MM.1S (cell line): ENCODE results near the gene CNTN5.

ENCODE experiments used
- DNase-seq: peaks from one replicate; pipeline ENCODE4 v3.0.0-alpha.2; 2015
- H2AFZ ChIP-seq: fragments of 300-600 bp; sonication (generic); 2 replicates; pipeline ENCODE4 v1.6.0; 2016; ENCODE audit warnings: antibody characterized with exemption, low read length
- H3F3A ChIP-seq: fragments of 300-600 bp; sonication (generic); 2 replicates; pipeline ENCODE4 v1.6.1; 2016; ENCODE audit warnings: mild to moderate bottlenecking, antibody characterized with exemption, low read length, moderate library complexity, mixed read lengths; ENCODE audit not compliant: insufficient read depth
- H3K27ac ChIP-seq: fragments of 300-600 bp; sonication (generic); 2 replicates; pipeline ENCODE4 v1.5.1; 2016; ENCODE audit warnings: mild to moderate bottlenecking, low read length
- H3K27me3 ChIP-seq: fragments of 300-600 bp; sonication (generic); replicated peaks from 2 replicates; pipeline ENCODE4 v1.6.0; 2016; ENCODE audit warnings: low read length; ENCODE audit not compliant: insufficient read depth
- H3K36me3 ChIP-seq: fragments of 300-600 bp; sonication (generic); replicated peaks from 2 replicates; pipeline ENCODE4 v1.6.1; 2016; ENCODE audit warnings: mild to moderate bottlenecking, low read length, mixed read lengths; ENCODE audit not compliant: insufficient read depth
- H3K4me1 ChIP-seq: fragments of 300-600 bp; sonication (generic); 2 replicates; pipeline ENCODE4 v1.6.1; 2016; ENCODE audit warnings: low read length, mixed read lengths
- H3K4me2 ChIP-seq: fragments of 300-600 bp; sonication (generic); 2 replicates; pipeline ENCODE4 v1.6.0; 2016; ENCODE audit warnings: low read depth, low read length
- H3K4me3 ChIP-seq: fragments of 300-600 bp; sonication (generic); 2 replicates; pipeline ENCODE4 v1.5.1; 2016; ENCODE audit warnings: low read length, mixed read lengths
- H3K79me2 ChIP-seq: fragments of 300-600 bp; sonication (generic); 2 replicates; pipeline ENCODE4 v1.6.1; 2016; ENCODE audit warnings: mixed run types, low read length, mixed read lengths
- H3K9ac ChIP-seq: fragments of 300-600 bp; sonication (generic); 2 replicates; pipeline ENCODE4 v1.6.1; 2016; ENCODE audit warnings: low read length, mixed read lengths
- H3K9me2 ChIP-seq: fragments of 300-600 bp; sonication (generic); replicated peaks from 2 replicates; pipeline ENCODE4 v1.6.1; 2016; ENCODE audit warnings: mild to moderate bottlenecking, low read length, mixed read lengths; ENCODE audit not compliant: insufficient read depth
- H3K9me3 ChIP-seq: fragments of 300-600 bp; sonication (generic); replicated peaks from 2 replicates; pipeline ENCODE4 v1.6.1; 2016; ENCODE audit warnings: mild to moderate bottlenecking, low read length, mixed read lengths; ENCODE audit not compliant: insufficient read depth
- H4K20me1 ChIP-seq: fragments of 300-600 bp; sonication (generic); 2 replicates; pipeline ENCODE4 v1.6.1; 2016; ENCODE audit warnings: mild to moderate bottlenecking, low read length, moderate library complexity, mixed read lengths; ENCODE audit not compliant: insufficient read depth
- CTCF ChIP-seq: fragments of 300-600 bp; sonication (generic); IDR thresholded peaks from 2 replicates; pipeline ENCODE4 v1.5.1; 2016; ENCODE audit warnings: antibody characterized with exemption, low read length, mixed read lengths
- EZH2 ChIP-seq: fragments of 300-600 bp; sonication (generic); optimal IDR thresholded peaks from 2 replicates; pipeline ENCODE3; 2017; ENCODE audit warnings: low read depth, mild to moderate bottlenecking, antibody characterized with exemption, low read length, mixed read lengths
- EZH2phosphoT487 ChIP-seq: fragments of 300-600 bp; sonication (generic); IDR thresholded peaks from 2 replicates; pipeline ENCODE4 v1.6.1; 2018; ENCODE audit warnings: antibody characterized with exemption, low read length

Gene CNTN5

GRCh38 chr11:99199341-99199740 lies 178.6 kb downstream of the CNTN5 start:
- no peaks in the 10 kb centered on the region for H3K4me1 ChIP-seq
- no peaks in the 10 kb centered on the region for H3F3A ChIP-seq
- TF ChIP-seq CTCF, result no peak
- no peak for TF ChIP-seq EZH2
- TF ChIP-seq EZH2phosphoT487, result no peak

GRCh38 chr11:99200720-99201119 lies 180.0 kb downstream of the CNTN5 start:
- H3K36me3 ChIP-seq, result no peaks in the 10 kb centered on the region
- no peaks in the 10 kb centered on the region for H3K9me2 ChIP-seq
- TF ChIP-seq EZH2phosphoT487 (no peak), EZH2 (no peak), CTCF (no peak)
- no peak overlapping the region for H3K27ac ChIP-seq
- no peaks in the 10 kb centered on the region for H3K79me2 ChIP-seq
- H3F3A ChIP-seq, result no peaks in the 10 kb centered on the region
- H3K4me2 ChIP-seq, result no peak overlapping the region
- no peak overlapping the region for H3K9ac ChIP-seq
- H2AFZ ChIP-seq, result no peak overlapping the region
- DNase-seq, result no peak
- H3K9me3 ChIP-seq, result no peaks in the 10 kb centered on the region
- no peaks in the 10 kb centered on the region for H3K27me3 ChIP-seq
- H3K4me3 ChIP-seq, result no peak overlapping the region
- no peaks in the 10 kb centered on the region for H4K20me1 ChIP-seq
- no peaks in the 10 kb centered on the region for H3K4me1 ChIP-seq

More at GRCh38 chr11:99199341-99199740, 178.6 kb downstream of the CNTN5 start:
- no peak overlapping the region for H3K4me3 ChIP-seq
- no peak overlapping the region for H3K9ac ChIP-seq
- H3K36me3 ChIP-seq, result no peaks in the 10 kb centered on the region
- no peaks in the 10 kb centered on the region for H3K9me3 ChIP-seq
- H3K27ac ChIP-seq, result no peak overlapping the region
- no peaks in the 10 kb centered on the region for H3K79me2 ChIP-seq
- no peaks in the 10 kb centered on the region for H3K9me2 ChIP-seq
- no peak overlapping the region for H3K4me2 ChIP-seq
- H3K27me3 ChIP-seq, result no peaks in the 10 kb centered on the region
- no peak overlapping the region for H2AFZ ChIP-seq
- no peak for DNase-seq
- no peaks in the 10 kb centered on the region for H4K20me1 ChIP-seq

- DNase-seq, result no peak
- Histone ChIP-seq H3K79me2 (no peaks in the 10 kb centered on the region), H3K4me2 (no peak overlapping the region), H3K9me3 (no peaks in the 10 kb centered on the region), H3K4me1 (no peaks in the 10 kb centered on the region), H4K20me1 (no peaks in the 10 kb centered on the region), H3K27ac (no peak overlapping the region), H2AFZ (no peak overlapping the region), H3K9ac (no peak overlapping the region), H3K9me2 (no peaks in the 10 kb centered on the region; the same call in 1 of the 2 replicates), H3K36me3 (no peaks in the 10 kb centered on the region), H3F3A (no peaks in the 10 kb centered on the region), H3K27me3 (no peaks in the 10 kb centered on the region), H3K4me3 (no peak overlapping the region)
- TF ChIP-seq CTCF, result no peak
- no peak for TF ChIP-seq EZH2
- TF ChIP-seq EZH2phosphoT487, result no peak
These were observed 188.1 kb downstream of the CNTN5 start for GRCh38 chr11:99208813-99209212.
